ENCODE measurements around the gene FGF4. TPM values are rescaled to one million over a fixed set of nuclear protein-coding genes. Genes with fewer than 3 reads are reported as not detected.
"Not testable (repeated sequence)": the region's sequence is repeated elsewhere in the genome, so short reads cannot be mapped to it uniquely, and the experiment has no call there.

FGF4 gene
- total RNA-seq, 1 donor from 2014 or later, result not detected

DNA sequence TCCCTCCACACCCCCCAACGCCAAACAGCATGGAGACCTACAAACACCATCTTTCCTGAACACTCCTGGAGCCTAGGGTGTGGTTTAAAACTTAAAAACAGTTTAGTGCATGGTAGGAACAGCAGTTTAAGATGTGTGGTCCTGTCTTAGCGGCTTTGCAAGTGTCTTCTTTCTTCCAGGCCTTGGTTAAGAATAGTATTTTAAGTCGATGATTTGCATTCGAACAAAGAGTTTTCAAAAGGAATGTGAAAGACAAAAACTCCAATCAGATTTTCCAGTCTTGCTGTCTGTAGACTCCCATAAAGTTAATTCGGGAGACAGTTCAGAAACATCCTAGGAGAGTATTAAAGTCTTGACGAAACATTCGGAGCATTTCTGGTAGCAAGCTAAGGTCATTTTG is 3.7 kb downstream of the FGF4 start:
- Mint-ChIP-seq H3K27me3 (peaks cover 35% of the 10 kb centered on the region), H3K36me3 (ENCODE audit: low read depth) (no peaks in the 10 kb centered on the region), H3K4me1 (no peaks in the 10 kb centered on the region), H3K9me3 (no peaks in the 10 kb centered on the region), H3K4me3 (no peak overlapping the region), H3K27ac (no peak overlapping the region)
- intact Hi-C loops (cut with micrococcal nuclease), result no loop called here
- ChIA-PET CTCF (no interaction called here), POLR2A (no interaction called here)
- TF ChIP-seq, protein P1, sequence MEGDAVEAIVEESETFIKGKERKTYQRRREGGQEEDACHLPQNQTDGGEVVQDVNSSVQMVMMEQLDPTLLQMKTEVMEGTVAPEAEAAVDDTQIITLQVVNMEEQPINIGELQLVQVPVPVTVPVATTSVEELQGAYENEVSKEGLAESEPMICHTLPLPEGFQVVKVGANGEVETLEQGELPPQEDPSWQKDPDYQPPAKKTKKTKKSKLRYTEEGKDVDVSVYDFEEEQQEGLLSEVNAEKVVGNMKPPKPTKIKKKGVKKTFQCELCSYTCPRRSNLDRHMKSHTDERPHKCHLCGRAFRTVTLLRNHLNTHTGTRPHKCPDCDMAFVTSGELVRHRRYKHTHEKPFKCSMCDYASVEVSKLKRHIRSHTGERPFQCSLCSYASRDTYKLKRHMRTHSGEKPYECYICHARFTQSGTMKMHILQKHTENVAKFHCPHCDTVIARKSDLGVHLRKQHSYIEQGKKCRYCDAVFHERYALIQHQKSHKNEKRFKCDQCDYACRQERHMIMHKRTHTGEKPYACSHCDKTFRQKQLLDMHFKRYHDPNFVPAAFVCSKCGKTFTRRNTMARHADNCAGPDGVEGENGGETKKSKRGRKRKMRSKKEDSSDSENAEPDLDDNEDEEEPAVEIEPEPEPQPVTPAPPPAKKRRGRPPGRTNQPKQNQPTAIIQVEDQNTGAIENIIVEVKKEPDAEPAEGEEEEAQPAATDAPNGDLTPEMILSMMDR (IDR thresholded peaks at IDR 0.05), result no peak
- DNase-seq, result no peak
- ATAC-seq (ENCODE audit: low read depth), result no peak

DNA sequence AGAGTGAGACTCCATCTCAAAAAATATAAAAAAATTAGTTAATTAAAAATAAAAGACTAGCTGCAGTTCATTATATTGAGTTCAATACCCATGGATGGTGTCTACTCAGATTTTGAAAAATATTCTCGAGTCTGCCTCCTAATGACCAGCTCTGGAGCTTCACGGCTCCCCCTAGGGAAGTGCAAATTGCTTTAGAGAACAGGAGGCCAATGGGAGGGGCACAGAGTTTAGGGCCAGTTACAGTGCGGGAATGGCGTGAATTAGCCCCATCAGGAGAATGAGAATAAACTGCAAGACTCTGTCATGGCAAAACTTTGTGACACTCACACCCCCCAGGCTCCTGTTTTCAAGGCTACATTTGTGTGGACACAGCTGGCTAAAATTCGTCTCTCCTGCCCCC is 4.6 kb downstream of the FGF4 start:
- Mint-ChIP-seq H3K4me1 (no peaks in the 10 kb centered on the region), H3K4me3 (no peak overlapping the region), H3K27ac (no peak overlapping the region), H3K36me3 (ENCODE audit: low read depth) (no peaks in the 10 kb centered on the region), H3K27me3 (peaks cover 33% of the 10 kb centered on the region), H3K9me3 (no peaks in the 10 kb centered on the region)
- TF ChIP-seq, protein P1 (IDR thresholded peaks at IDR 0.05), result no peak
- ChIA-PET POLR2A (no interaction called here), CTCF (no interaction called here)
- DNase-seq (no peak), ATAC-seq (ENCODE audit: low read depth) (no peak)
- intact Hi-C loops (cut with micrococcal nuclease), result no loop called here

DNA sequence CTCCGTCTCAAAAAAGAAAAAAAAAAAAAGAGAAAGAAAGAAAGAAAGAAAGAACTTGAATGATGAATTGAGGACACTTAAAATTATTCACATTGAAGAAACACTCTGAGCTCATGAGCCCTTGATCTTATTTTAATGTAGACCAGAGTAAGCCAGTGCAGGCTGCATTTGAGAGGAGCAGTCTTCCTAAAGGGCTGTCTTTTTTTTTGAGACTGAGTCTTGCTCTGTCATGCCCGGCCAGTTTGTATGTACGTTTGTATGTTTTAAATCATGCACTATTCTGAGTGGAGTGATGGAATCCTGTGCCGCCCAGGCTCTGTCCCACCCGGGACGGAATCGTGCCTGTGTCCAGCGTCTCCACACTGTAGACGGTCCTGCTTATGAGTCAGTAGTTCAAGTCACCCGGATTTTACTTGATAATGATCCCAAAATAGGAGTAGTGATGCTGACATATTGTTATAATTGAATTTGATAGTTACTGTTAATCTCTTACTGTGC is 9.6 kb downstream of the FGF4 start:
- intact Hi-C loops (cut with micrococcal nuclease), result no loop called here
- ChIA-PET POLR2A (no interaction called here), CTCF (no interaction called here)
- no peaks in the 10 kb centered on the region for H3K36me3 Mint-ChIP-seq (ENCODE audit: low read depth)
- H3K27ac Mint-ChIP-seq, result no peak overlapping the region
- H3K4me1 Mint-ChIP-seq, result no peaks in the 10 kb centered on the region
- ATAC-seq (ENCODE audit: low read depth) (no peak), DNase-seq (no peak)
- H3K27me3 Mint-ChIP-seq, result peaks cover 19% of the 10 kb centered on the region
- H3K4me3 Mint-ChIP-seq, result no peak overlapping the region
- H3K9me3 Mint-ChIP-seq, result peaks cover 2% of the 10 kb centered on the region
- TF ChIP-seq, protein P1 (IDR thresholded peaks at IDR 0.05), result no peak

DNA sequence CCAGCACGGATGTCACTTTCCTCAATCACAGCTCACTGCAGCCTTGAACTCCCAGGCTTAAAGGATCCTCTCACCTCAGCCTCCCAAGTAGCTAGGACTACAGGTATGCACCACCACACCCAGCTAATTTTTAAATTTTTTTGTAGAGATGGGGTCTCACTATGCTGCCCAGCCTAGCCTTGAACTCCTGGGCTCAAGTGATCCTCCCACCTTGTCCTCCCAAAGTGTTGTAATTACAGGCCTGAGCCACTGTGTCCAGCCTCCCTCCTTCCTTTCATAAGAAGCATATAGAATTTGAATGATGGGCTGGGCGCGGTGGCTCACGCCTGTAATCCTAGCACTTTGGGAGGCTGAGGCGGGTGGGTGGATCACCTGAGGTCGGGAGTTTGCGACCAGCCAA is 10.2 kb downstream of the FGF4 start:
- DNase-seq; H3K36me3 Mint-ChIP-seq (ENCODE audit: low read depth); intact Hi-C loops (cut with micrococcal nuclease); H3K27ac Mint-ChIP-seq; CTCF ChIA-PET; ATAC-seq (ENCODE audit: low read depth); H3K9me3 Mint-ChIP-seq; H3K4me1 Mint-ChIP-seq; H3K4me3 Mint-ChIP-seq; POLR2A ChIA-PET: not testable (repeated sequence)
- peaks cover 18% of the 10 kb centered on the region for H3K27me3 Mint-ChIP-seq

DNA sequence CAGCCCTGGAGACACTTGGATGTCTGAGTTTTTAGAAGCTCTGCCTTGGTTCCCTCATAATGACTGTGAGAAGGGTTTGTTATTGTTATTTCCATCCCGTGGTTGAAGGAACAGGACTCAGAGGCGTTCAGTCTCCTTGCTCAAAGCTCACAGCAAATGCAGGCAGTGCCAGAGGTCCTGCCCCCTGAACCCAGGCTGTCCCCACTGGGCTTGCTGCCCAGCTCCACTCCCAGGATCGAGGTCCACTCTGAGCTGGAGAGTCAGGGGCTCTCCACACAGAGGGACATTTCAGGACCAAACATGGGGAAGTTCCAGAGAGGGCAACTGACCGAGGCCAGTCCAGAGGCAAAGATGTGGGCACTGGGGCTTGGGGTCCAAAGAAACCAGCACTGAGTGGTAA is 14.8 kb downstream of the FGF4 start:
- H3K4me3 Mint-ChIP-seq, result no peak overlapping the region
- ATAC-seq (ENCODE audit: low read depth) (no peak), DNase-seq (no peak)
- intact Hi-C loops (cut with micrococcal nuclease), result no loop called here
- H3K27ac Mint-ChIP-seq, result no peak overlapping the region
- POLR2A ChIA-PET, result no interaction called here
- H3K36me3 Mint-ChIP-seq (ENCODE audit: low read depth), result no peaks in the 10 kb centered on the region
- no peaks in the 10 kb centered on the region for H3K4me1 Mint-ChIP-seq
- peaks cover 9% of the 10 kb centered on the region for H3K27me3 Mint-ChIP-seq
- TF ChIP-seq, protein P1 (IDR thresholded peaks at IDR 0.05), result no peak
- H3K9me3 Mint-ChIP-seq, result peaks cover 5% of the 10 kb centered on the region
- CTCF ChIA-PET, result no interaction called here

DNA sequence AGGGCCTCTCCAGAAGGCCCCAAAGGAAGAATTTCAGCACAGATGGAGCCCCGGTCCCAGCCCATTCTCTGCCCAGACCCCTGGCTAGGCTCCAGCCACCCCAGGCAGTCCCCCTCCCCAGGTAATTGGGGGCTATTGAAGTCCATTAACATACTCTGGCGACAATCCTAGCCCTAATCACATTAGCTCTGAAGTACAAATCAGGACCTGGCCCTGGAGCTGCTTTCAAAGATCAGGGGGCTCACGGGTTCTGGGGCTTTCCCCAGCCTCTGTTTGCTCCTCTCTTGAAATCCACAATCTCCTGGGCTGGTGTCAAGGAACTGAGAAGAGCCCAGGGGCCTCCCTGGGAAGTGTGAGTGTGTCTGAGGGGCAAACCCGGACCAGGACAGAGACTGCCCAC is 22.3 kb downstream of the FGF4 start:
- ChIA-PET POLR2A (no interaction called here), CTCF (no interaction called here)
- TF ChIP-seq, protein P1 (IDR thresholded peaks at IDR 0.05), result no peak
- Mint-ChIP-seq H3K27ac (no peak overlapping the region), H3K9me3 (peaks cover 3% of the 10 kb centered on the region), H3K4me3 (no peak overlapping the region), H3K4me1 (no peaks in the 10 kb centered on the region), H3K36me3 (ENCODE audit: low read depth) (no peaks in the 10 kb centered on the region), H3K27me3 (peaks cover 8% of the 10 kb centered on the region)
- intact Hi-C loops (cut with micrococcal nuclease), result no loop called here
- DNase-seq (no peak), ATAC-seq (ENCODE audit: low read depth) (no peak)

Data from activated B cell treated with CpG ODN at 0.5 μM for 24 hours (primary cell).